ENCODE results near the gene TRMT61A. TPM values are rescaled to one million over a fixed set of nuclear protein-coding genes. Genes with fewer than 3 reads are reported as not detected.
A peak's percentile ranks its signal among the peaks of the same experiment; 100 is the strongest.

The TRMT61A gene
- polyA plus RNA-seq, 3 donors = 2.7 to 7.1 (median 3.4) TPM

GRCh38 chr14:103563844-103564505 is 35.0 kb downstream of the TRMT61A start:
- H3K4me1 ChIP-seq (ENCODE audit: control insufficient read depth in 1 of 2, insufficient read depth in 2 of 2, low read length in 2 of 2) = peaks cover 24 to 31% of the 10 kb centered on the region in 2 donors
- no peak for DNase-seq
- no peaks in the 10 kb centered on the region for H3K27me3 Mint-ChIP-seq (ENCODE audit: low read depth in 3 of 3)
- H3K4me3 ChIP-seq (replicated peaks in 1 of 3; ENCODE audit: low read depth in 2 of 3, low read length in 3 of 3) = peak overlapping the region in 2 of 3 experiments; percentile 89 to 98
- H3K9me3 ChIP-seq (replicated peaks in 1 of 2; ENCODE audit: control insufficient read depth in 1 of 2, insufficient read depth in 1 of 2, low read length in 2 of 2) = no peaks in the 10 kb centered on the region
- H3K27ac Mint-ChIP-seq = peak overlapping the region in 2 of 7 donors; percentile 16 to 73
- H3K9me3 Mint-ChIP-seq = no peaks in the 10 kb centered on the region
- no peaks in the 10 kb centered on the region for H3K27me3 ChIP-seq (ENCODE audit: control insufficient read depth in 2 of 2, insufficient read depth in 2 of 2, low read length in 2 of 2)
- peaks cover 17 to 29% of the 10 kb centered on the region in 2 donors for H3K36me3 Mint-ChIP-seq
- H3K4me1 Mint-ChIP-seq = peaks cover 33% of the 10 kb centered on the region
- H4K20me1 ChIP-seq (ENCODE audit: insufficient read depth, low read length) = peaks cover 60% of the 10 kb centered on the region
- H3K4me3 Mint-ChIP-seq = peak overlapping the region in 1 of 2 donors; percentile 90
- no peak overlapping the region for H2AFZ ChIP-seq (ENCODE audit: insufficient read depth, low read depth, low read length, poor library complexity, severe bottlenecking)
- 71% methylated on average over 14 of the region's 21 CpGs for WGBS (ENCODE audit: insufficient coverage)
- H3K4me2 ChIP-seq (replicated peaks; ENCODE audit: extremely low read depth, low read length, poor library complexity, severe bottlenecking) = peak overlapping the region; percentile 82
- no peak for TF ChIP-seq CTCF (IDR thresholded peaks at IDR 0.05)
- H3K79me2 ChIP-seq (ENCODE audit: insufficient read depth, low read length) = peaks cover 95% of the 10 kb centered on the region
- peaks cover 13 to 23% of the 10 kb centered on the region in 2 donors for H3K36me3 ChIP-seq (replicated peaks in 1 of 2; ENCODE audit: control insufficient read depth in 1 of 2, insufficient read depth in 2 of 2, low read length in 2 of 2)
- no peak overlapping the region for H3K27ac ChIP-seq (ENCODE audit: low read depth in 1 of 2, low read length in 2 of 2)
- intact Hi-C loops (cut with micrococcal nuclease) = loop anchor here (2.0 to 5.0 kb wide), 3 partner anchors 42 to 65 kb away; partner anchors contain the start of genes KLC1 (in 2 of the 2) and CKB (in 1 of the 2)
- no peak overlapping the region for H3K9ac ChIP-seq (ENCODE audit: insufficient read depth, low read length, poor library complexity, severe bottlenecking)

GRCh38 chr14:103568952-103569351 is 40.0 kb downstream of the TRMT61A start:
- no peaks in the 10 kb centered on the region for H3K27me3 Mint-ChIP-seq (ENCODE audit: low read depth in 3 of 3)
- Histone ChIP-seq H4K20me1 (ENCODE audit: insufficient read depth, low read length) (peaks cover 56% of the 10 kb centered on the region), H3K79me2 (ENCODE audit: insufficient read depth, low read length) (peaks cover 60% of the 10 kb centered on the region), H2AFZ (ENCODE audit: insufficient read depth, low read depth, low read length, poor library complexity, severe bottlenecking) (no peak overlapping the region), H3K27me3 (ENCODE audit: control insufficient read depth in 2 of 2, insufficient read depth in 2 of 2, low read length in 2 of 2) (no peaks in the 10 kb centered on the region), H3K4me3 (replicated peaks in 1 of 3; ENCODE audit: low read depth in 2 of 3, low read length in 3 of 3) (no peak overlapping the region), H3K4me2 (replicated peaks; ENCODE audit: extremely low read depth, low read length, poor library complexity, severe bottlenecking) (no peak overlapping the region), H3K9ac (ENCODE audit: insufficient read depth, low read length, poor library complexity, severe bottlenecking) (no peak overlapping the region), H3K36me3 (replicated peaks in 1 of 2; ENCODE audit: control insufficient read depth in 1 of 2, insufficient read depth in 2 of 2, low read length in 2 of 2) (peaks cover 10 to 23% of the 10 kb centered on the region in 2 donors), H3K9me3 (replicated peaks in 1 of 2; ENCODE audit: control insufficient read depth in 1 of 2, insufficient read depth in 1 of 2, low read length in 2 of 2) (no peaks in the 10 kb centered on the region), H3K27ac (ENCODE audit: low read depth in 1 of 2, low read length in 2 of 2) (no peak overlapping the region), H3K4me1 (ENCODE audit: control insufficient read depth in 1 of 2, insufficient read depth in 2 of 2, low read length in 2 of 2) (peaks cover 3 to 4% of the 10 kb centered on the region in 2 donors)
- peaks cover 7% of the 10 kb centered on the region for H3K4me1 Mint-ChIP-seq
- H3K9me3 Mint-ChIP-seq = no peaks in the 10 kb centered on the region
- H3K27ac Mint-ChIP-seq = no peak overlapping the region
- no peak for TF ChIP-seq CTCF (IDR thresholded peaks at IDR 0.05)
- intact Hi-C loops (cut with micrococcal nuclease) = no loop called here
- no peak overlapping the region for H3K4me3 Mint-ChIP-seq
- H3K36me3 Mint-ChIP-seq = peaks cover 11 to 31% of the 10 kb centered on the region in 2 donors
- no peak for DNase-seq
- WGBS (ENCODE audit: insufficient coverage) = 96% methylated on average over 3 of the region's 8 CpGs
